Suprapubic skin (tissue), 4 donors: ENCODE data around the gene CDC42BPA. TPM values are rescaled to one million over a fixed set of nuclear protein-coding genes. Genes with fewer than 3 reads are reported as not detected.

ENCODE experiments used
- DNase-seq, 2 donors: peaks; one replicate each; pipeline ENCODE4 v3.0.0-alpha.2; 2019; ENCODE audit warnings: low spot score in 2 of 2
- H3K27ac ChIP-seq: fragments of 200-600 bp; sonication (generic); one replicate; pipeline ENCODE4 v1.5.1; 2019
- H3K27me3 ChIP-seq: fragments of 200-600 bp; sonication (generic); one replicate; pipeline ENCODE4 v1.5.1; 2019
- H3K36me3 ChIP-seq: fragments of 200-600 bp; sonication (generic); one replicate; pipeline ENCODE4 v1.5.1; 2019
- H3K4me1 ChIP-seq: fragments of 200-600 bp; sonication (generic); one replicate; pipeline ENCODE4 v1.5.1; 2019
- H3K4me3 ChIP-seq: fragments of 200-600 bp; sonication (generic); one replicate; pipeline ENCODE4 v1.5.1; 2019; ENCODE audit warnings: mild to moderate bottlenecking
- H3K9me3 ChIP-seq: fragments of 200-600 bp; sonication (generic); one replicate; pipeline ENCODE4 v1.5.1; 2019
- CTCF ChIP-seq, 2 donors: fragments of 200-600 bp in 1 of 2; fragments of 450-650 bp in 1 of 2; sonication (generic) in 1 of 2; IDR thresholded peaks; one replicate each; pipeline ENCODE4 v1.5.1; 2016 to 2019; ENCODE audit warnings: antibody characterized with exemption in 2 of 2, mild to moderate bottlenecking in 1 of 2, moderate library complexity in 1 of 2
- EP300 ChIP-seq: sonication (generic); formaldehyde crosslinking; IDR thresholded peaks from one replicate; pipeline ENCODE4 v1.6.1; 2017; ENCODE audit warnings: antibody characterized with exemption
- POLR2A ChIP-seq, 2 donors: fragments of 450-650 bp; IDR thresholded peaks; one replicate each; pipeline ENCODE4 v1.6.1; 2017; ENCODE audit warnings: antibody characterized with exemption in 2 of 2, mild to moderate bottlenecking in 2 of 2, moderate library complexity in 2 of 2
- POLR2AphosphoS5 ChIP-seq, 3 donors: sonication (generic); formaldehyde crosslinking; IDR thresholded peaks; one replicate each; pipeline ENCODE4 v1.6.1; 2017; ENCODE audit warnings: antibody characterized with exemption in 3 of 3
- WGBS: methylation state at CpG from one replicate; pipeline ENCODE4 v1.1.5; 2018; 5-methylcytosine and 5-hydroxymethylcytosine counted together
- total RNA-seq, 4 donors: library from RNA; depleted of rRNA; stranded (reverse); fragments of >200 nt; gene quantifications; one replicate each; pipeline ENCODE4 v1.1.0, GENCODE V29; 2016

The CDC42BPA gene
- total RNA-seq, 4 donors from 2014 or later, result 12.2 to 54.6 (median 14.9) TPM

- H3K4me3 ChIP-seq, result no peak overlapping the region
- peaks cover 4% of the 10 kb centered on the region for H3K4me1 ChIP-seq
- no peaks in the 10 kb centered on the region for H3K27me3 ChIP-seq
- 96% methylated on average over 2 of the region's 2 CpGs for WGBS
- no peak for TF ChIP-seq CTCF (IDR thresholded peaks at IDR 0.05)
- no peak for TF ChIP-seq EP300
- TF ChIP-seq POLR2AphosphoS5 (IDR thresholded peaks at IDR 0.05), result no peak
- no peak for TF ChIP-seq POLR2A (IDR thresholded peaks at IDR 0.05)
- DNase-seq, result no peak
- no peaks in the 10 kb centered on the region for H3K36me3 ChIP-seq
- H3K27ac ChIP-seq, result no peak overlapping the region
- no peaks in the 10 kb centered on the region for H3K9me3 ChIP-seq
Observed at GRCh38 chr1:227215863-227216510, 102.3 kb downstream of the CDC42BPA start.

- Histone ChIP-seq H3K4me3 (no peak overlapping the region), H3K36me3 (no peaks in the 10 kb centered on the region), H3K27me3 (no peaks in the 10 kb centered on the region), H3K9me3 (no peaks in the 10 kb centered on the region), H3K27ac (no peak overlapping the region), H3K4me1 (no peaks in the 10 kb centered on the region)
- TF ChIP-seq POLR2A (IDR thresholded peaks at IDR 0.05) (no peak), POLR2AphosphoS5 (IDR thresholded peaks at IDR 0.05) (no peak), EP300 (no peak), CTCF (IDR thresholded peaks at IDR 0.05) (no peak)
- DNase-seq, result no peak
- 85% methylated on average over 3 of the region's 3 CpGs for WGBS
Observed at GRCh38 chr1:227214207-227214606, 104.1 kb downstream of the CDC42BPA start.

GRCh38 chr1:227213426-227213825 is 104.9 kb downstream of the CDC42BPA start:
- H3K4me3 ChIP-seq, result no peak overlapping the region
- no peaks in the 10 kb centered on the region for H3K9me3 ChIP-seq
- TF ChIP-seq POLR2AphosphoS5 (IDR thresholded peaks at IDR 0.05) (no peak), POLR2A (IDR thresholded peaks at IDR 0.05) (no peak), EP300 (no peak)
- no peak overlapping the region for H3K27ac ChIP-seq
- DNase-seq, result no peak
- H3K36me3 ChIP-seq, result no peaks in the 10 kb centered on the region
- 81% methylated on average over 4 of the region's 4 CpGs for whole genome bisulfite sequencing
- no peaks in the 10 kb centered on the region for H3K4me1 ChIP-seq
- H3K27me3 ChIP-seq, result no peaks in the 10 kb centered on the region

GRCh38 chr1:227212164-227212563 is 106.1 kb downstream of the CDC42BPA start:
- Histone ChIP-seq H3K4me1 (no peaks in the 10 kb centered on the region), H3K27ac (no peak overlapping the region), H3K27me3 (no peaks in the 10 kb centered on the region), H3K36me3 (no peaks in the 10 kb centered on the region), H3K4me3 (no peak overlapping the region), H3K9me3 (no peaks in the 10 kb centered on the region)
- no peak for DNase-seq
- 97% methylated on average over 3 of the region's 3 CpGs for WGBS
- no peak for TF ChIP-seq POLR2A (IDR thresholded peaks at IDR 0.05)
- no peak for TF ChIP-seq EP300
- no peak for TF ChIP-seq POLR2AphosphoS5 (IDR thresholded peaks at IDR 0.05)
- TF ChIP-seq CTCF (IDR thresholded peaks at IDR 0.05), result no peak

- Histone ChIP-seq H3K27me3 (no peaks in the 10 kb centered on the region), H3K4me3 (no peak overlapping the region), H3K4me1 (no peaks in the 10 kb centered on the region), H3K9me3 (no peaks in the 10 kb centered on the region), H3K36me3 (no peaks in the 10 kb centered on the region), H3K27ac (no peak overlapping the region)
- no peak for TF ChIP-seq EP300
- no peak for TF ChIP-seq POLR2AphosphoS5 (IDR thresholded peaks at IDR 0.05)
- no peak for TF ChIP-seq CTCF (IDR thresholded peaks at IDR 0.05)
- no peak for TF ChIP-seq POLR2A (IDR thresholded peaks at IDR 0.05)
- no peak for DNase-seq
Observed at GRCh38 chr1:227210604-227211003, 107.7 kb downstream of the CDC42BPA start.

GRCh38 chr1:227197064-227197463 is 121.2 kb downstream of the CDC42BPA start:
- Histone ChIP-seq H3K27ac (no peak overlapping the region), H3K9me3 (no peaks in the 10 kb centered on the region), H3K4me1 (no peaks in the 10 kb centered on the region), H3K4me3 (no peak overlapping the region), H3K36me3 (no peaks in the 10 kb centered on the region), H3K27me3 (no peaks in the 10 kb centered on the region)
- TF ChIP-seq CTCF (IDR thresholded peaks at IDR 0.05), result no peak
- TF ChIP-seq POLR2AphosphoS5 (IDR thresholded peaks at IDR 0.05), result no peak
- TF ChIP-seq POLR2A (IDR thresholded peaks at IDR 0.05), result no peak
- TF ChIP-seq EP300, result no peak
- 92% methylated on average over 2 of the region's 2 CpGs for WGBS
- no peak for DNase-seq
